NCI-H1105 (cell line): ENCODE results near the gene APBA3.

Experiments
- DNase-seq: peaks from one replicate; lab custom pipeline; 2025; lab: John Stamatoyannopoulos, UW

Gene APBA3, protein sequence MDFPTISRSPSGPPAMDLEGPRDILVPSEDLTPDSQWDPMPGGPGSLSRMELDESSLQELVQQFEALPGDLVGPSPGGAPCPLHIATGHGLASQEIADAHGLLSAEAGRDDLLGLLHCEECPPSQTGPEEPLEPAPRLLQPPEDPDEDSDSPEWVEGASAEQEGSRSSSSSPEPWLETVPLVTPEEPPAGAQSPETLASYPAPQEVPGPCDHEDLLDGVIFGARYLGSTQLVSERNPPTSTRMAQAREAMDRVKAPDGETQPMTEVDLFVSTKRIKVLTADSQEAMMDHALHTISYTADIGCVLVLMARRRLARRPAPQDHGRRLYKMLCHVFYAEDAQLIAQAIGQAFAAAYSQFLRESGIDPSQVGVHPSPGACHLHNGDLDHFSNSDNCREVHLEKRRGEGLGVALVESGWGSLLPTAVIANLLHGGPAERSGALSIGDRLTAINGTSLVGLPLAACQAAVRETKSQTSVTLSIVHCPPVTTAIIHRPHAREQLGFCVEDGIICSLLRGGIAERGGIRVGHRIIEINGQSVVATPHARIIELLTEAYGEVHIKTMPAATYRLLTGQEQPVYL

DNA sequence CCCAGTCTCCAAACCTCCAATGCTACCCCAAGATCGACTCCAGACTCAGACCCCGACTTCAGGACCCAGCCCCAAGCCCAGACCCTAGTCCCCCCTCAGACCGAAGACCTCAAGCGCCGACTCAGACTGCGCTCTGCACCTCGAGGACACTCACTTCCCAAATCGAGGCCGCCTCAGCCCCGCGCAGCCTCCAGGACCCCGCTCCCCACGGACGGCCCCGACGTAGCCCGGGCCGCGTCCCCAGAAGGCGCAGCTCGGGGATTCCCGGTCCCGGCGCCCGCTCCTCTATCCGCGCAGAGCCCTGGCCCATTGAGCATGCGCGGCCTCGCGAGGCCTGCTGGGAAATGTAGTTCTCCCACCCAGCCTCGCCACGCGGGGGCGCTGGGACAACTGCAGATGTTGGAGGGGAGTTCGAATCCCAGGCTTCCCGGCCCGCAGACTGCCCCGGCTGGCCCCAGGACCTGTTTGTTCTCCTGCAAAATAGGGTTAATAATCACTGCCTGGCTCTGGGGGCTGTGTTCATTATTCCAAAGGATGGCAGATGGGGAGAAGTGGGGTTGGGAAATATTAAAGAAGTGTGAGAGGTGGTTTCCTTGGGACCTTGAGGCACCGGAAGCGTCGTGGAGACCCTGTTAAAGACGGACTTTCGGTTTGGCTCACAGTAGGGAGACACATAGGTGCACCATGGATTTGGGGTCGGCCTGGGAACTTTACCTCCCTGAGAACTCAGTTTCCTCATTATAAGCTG is at the start of gene APBA3:
APBA3 (minus strand) TSS at position 311 of the 748 bp plus-strand sequence. CDS start 1,428 bp downstream, outside the sequence.
- peak; percentile 83 for DNase-seq

DNA sequence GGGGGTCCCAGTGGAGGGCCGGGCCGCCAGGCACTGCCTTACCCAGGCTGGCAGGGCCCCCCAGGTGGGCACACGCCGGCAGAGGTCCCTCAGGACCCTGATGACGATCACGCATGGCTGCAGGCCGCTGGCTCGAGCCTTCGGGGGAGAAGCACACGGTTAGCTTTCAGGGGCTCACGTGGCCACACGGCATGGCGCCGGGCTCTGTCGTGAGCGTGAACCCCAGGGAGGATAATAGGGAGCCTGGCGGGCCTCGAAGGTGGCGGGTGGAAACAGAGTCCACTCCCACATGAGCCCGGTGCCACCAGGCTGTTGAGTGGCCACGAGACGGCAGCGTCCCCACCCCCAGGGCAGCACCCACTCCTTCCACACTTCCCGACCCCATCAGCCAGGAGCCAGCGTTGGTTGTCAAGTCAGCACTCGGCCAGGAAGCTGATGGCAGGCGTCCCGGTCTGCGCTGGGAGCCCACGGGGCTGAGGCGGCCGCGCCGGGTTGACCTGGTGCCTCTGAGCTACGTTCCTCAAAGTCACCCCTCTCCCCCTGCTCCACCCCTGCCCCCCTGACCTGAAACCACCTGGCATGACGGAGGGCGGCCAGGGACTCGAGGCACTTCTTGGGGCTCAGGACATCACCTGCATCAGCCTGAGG is 49.3 kb upstream of the APBA3 start:
- DNase-seq = no peak

DNA sequence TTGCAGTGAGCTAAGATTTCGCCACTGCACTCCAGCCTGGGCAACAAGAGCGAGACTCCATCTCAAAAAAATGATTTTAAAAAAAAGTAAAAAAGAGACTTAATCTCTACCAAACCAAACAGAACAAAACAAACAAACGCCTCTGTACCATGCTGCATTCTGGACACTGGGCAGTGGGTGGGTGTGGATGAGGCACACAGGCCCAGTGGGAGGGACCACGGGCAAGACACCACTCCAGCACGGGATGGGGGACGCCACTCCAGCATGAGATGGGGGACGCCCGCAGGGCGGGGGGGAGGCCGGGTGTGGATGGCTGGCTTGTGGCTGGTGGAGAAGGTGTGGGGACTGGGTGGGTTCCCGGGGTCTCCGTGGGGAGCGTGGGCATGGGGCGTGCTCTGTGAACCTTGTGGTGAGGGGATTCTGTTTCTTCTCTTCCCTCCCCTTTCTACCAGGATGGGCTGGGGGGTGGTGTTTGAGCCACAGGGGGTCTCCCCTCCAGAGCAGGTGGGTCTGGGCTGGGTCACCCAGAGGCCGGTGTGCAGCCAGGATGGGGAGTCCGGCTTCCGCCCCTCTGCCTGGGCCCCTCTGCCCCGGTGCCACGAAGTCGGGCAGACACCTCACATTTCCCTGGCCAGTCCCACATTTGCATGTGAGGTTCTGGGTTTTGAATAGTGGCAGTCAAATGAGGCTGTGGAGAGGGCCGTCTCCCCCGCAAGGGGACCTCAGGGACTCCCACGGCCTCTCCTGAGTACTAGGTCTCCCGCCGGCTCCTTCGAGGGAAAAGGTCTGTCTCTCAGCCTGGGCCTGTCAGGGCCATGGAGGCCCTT is 48.6 kb upstream of the APBA3 start:
- no peak for DNase-seq

DNA sequence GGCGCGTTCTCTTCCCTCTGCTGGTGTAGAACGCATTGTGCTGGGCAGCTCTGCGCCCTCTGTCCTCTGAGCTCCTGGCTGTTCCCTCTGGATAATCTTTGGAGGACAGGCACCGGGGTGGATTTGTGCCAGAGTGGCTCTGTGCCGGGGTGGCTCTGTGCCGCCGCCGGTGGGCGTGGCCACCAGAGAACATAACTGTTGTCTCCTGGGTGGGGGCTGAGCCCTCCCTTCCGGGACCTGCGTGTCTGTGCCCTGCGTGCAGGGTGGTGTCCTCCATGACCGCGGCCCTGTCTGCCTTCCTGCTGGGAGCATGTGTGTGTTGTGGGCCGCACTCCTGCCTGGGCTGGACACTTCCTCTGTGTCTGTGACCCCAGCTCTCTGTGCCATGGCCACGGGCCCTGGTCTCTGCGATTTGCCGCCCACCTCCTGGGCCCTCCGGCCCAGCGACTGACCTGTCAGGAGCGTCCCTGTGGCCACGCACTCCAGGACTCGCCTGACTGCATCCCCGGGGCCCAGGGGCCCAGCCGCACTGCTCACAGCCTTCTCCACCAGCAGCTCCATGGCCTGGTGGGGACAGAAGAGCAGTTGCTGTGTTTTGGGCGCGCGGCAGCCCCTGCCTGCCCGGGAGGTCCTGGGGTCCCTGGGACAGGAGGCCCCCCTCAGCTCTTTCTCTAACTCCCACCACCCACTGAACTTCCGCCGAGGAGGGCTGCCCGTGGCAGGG is 47.1 kb upstream of the APBA3 start:
- no peak for DNase-seq

DNA sequence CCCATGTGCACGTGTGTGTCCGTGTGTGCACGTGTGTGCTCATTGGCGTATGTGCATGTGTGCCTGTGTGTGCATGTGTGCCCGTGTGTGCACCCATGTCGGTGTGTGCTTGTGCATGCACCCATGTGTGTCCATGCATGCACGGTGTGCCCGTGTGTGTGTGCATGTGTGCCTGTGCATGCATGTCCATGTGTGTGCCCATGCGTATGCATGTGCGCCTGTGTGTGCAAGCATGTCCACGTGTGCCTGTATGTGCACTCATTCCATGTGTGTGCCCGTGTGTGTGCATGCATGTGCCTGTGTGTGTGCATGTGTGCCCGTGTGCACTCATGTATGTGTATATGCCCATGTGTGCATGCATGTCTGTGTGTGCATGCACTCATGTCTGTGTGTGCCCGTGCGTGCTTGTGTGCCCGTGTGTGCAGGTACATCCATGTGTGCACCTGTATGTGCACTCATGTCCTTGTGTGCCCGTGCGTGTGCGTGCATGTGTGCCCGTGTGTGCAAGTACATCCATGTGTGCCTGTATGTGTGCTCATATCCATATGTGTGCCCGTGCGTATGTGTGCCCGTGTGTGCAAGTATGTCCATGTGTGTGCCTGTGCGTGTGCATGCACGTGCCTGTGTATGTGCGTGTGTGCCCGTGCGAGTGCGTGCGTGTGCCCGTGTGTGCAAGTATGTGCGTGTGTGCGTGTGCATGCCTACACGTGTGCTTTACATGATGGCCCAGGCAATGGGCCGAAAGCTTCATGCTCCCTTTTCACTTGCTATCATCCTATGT is 46.3 kb upstream of the APBA3 start:
- DNase-seq = no peak

DNA sequence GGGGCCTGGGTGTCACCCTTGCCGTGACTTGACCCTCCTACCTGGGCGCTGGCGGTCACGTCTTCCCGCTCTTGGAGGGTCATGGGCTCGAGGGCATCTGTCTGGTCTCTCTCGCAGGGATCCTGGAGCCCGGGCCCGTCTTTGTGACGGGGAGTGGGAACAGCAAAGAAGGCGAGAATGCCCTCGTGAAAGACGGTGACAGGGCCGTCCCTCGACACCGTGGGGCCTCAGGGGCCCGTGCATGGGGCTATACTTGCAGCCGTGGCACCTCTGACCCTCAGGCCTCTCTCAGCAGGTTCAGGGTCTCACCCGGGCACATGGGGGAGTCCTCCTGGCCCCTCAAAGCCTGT is 45.6 kb upstream of the APBA3 start:
- no peak for DNase-seq

DNA sequence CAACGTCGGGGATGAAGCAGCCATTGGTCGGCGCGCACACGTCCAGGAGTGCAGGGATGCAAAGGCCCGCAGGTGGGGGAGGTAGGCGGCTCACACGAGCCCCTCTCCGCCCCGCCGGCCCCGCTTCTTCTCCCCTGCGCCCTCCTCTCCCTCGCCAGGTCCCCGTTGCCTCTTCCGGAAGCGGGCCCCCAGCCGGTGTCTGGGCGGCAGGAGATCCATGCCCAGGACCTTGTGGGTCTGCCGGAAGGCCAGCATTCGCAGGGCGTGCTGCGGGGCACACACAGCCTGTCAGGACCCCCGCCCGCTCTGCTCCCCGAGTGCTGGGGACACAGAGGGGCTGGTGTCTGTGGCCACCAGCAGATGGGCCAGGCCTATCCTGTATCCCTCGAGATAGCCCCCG is 44.4 kb upstream of the APBA3 start:
- no peak for DNase-seq

DNA sequence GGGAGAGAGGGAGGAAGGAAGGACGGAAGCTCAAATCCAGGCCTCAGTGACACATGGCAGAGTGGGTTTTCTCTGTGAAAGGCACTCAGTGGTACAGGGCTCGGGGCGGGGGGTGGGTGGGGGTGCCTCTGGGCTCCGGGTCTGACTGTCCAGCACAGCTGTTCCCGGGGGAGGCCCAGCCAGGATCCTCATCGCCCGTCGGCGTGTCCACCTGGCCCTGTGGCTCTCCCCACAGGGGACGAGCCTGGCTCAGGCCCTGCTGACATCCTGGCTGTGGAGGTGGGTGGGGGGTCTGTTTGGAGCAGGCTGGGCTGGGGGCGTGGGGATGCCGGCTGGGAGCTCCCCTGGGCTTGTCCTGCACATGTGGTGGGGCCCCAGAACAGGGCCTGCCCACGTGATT is 42.9 kb upstream of the APBA3 start:
- no peak for DNase-seq

DNA sequence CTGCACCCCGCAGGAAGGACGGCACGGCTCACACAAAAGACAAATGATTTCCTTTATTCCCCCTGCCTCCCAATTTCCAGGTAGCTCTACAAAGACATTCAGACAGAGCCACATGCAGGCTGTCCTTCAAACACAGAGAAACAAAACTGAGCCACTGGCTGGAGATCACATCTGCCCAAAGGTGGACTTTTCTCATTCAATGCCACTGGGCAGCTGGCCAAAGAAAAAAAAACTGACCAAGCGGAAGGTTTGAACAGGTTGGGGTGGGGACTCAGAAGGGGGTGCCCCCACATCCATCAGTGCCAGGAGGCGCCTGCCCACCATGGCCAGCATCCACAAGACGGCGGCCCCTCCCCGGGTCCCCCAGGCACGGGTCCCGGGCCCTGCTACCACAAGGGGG is 42.5 kb upstream of the APBA3 start:
- no peak for DNase-seq

DNA sequence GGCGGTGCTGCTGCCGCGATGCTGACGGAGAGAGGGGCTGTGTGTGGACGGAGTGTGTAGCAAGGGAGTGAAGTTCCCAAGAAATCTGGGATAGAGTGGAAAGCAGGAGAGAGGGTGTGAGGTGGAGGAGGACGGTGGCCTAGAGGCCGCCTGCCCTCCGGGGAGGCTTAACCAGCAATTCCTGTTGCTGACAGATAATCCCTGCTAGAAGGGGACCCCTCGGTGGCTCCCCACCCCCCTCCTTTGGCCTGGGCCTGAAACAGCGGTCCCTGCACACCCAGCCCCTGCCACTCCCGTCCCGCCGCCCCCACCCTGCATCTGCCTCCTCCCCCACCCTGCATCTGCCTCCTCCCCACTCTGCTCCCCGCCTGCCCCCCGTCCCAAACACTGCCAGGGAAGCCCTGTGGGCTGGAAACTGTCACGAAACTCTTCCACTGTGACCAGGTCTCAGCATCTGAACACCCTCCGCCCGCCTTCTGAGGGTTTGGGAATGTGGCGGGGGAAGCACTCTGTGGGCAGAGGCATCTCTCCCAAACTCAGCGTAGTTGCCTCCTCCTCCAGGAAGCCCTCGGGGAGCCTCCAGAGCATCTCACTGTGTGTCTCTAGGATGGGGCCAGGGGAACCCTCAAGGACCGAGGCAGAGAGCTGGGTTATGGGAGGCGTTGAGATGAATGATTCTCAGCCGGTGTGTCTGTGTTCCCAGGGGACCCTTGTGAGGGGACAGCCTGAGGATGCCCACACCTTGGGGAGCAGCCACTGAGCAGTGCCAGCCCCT is 41.8 kb upstream of the APBA3 start:
- DNase-seq = no peak

DNA sequence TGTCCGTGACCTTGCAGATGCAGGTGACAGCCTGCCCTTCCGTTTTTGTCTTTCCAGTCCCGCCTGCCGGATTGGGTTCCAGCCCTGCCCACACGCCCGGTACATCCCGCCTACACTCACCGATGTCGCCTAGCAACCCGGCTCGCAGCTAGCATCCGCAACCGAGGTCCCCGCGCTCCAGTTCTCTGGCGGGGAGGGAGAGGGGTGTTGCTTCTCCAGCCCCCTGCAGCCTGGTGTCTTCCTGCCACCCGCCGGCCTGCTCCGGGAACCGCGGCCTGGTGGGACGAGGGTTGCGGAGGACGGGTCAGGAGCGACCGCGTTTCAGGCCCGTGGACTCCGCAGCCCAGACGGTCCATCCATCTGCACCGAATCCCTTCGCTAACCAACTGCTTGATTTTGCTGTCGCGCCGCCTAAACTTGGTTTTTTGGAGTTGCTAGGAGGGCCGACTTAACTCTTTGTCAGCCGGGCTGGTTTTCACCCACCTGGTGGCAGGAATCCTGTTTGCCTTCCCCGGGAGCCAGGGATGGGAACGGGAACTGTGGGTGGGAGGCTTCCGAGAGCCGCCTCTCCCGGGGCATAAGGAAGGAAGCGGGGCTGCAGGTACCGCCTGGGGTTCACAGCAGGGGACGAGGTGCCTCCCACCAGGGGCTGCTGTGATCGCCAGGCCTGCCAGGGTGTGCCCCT is 40.1 kb upstream of the APBA3 start:
- peak; percentile 68 for DNase-seq

DNA sequence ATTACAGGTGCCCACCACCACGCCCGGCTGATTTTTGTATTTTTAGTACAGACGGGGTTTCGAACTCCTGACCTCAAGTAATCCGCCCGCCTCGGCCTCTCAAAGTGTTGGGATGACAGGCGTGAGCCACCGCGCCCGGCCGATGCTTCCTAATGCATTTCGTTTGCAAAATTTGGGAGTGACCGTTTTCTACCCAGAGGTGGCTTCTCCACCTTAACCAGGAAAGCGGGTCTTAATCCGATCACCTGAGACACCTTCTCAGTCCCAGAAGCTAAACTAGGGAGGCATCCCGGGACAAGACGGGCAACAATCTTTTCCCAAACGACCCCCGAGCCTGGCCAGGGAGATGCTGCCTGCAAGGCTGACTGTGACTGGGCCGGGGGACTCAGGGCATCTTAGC is 39.5 kb upstream of the APBA3 start:
- no peak for DNase-seq

DNA sequence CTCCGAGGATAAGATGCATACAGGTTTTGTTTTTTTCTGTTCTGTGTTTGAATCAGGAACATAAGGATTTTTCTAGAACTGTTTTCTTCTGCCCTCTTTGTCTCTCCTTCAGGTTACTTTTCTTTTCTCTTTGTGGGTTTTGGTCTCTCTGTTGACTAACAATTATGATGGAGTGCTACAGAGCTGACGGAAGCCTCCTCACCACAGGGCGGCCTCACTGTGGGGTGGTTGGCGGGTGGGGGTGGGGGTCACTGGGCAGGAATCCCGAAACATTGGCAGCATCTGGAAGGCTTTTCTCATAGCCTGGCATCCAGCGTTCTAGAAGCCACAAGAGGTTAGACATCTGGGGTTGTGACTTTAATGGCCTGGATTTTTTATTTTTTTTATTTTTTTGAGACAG is 36.6 kb upstream of the APBA3 start:
- DNase-seq = no peak

DNA sequence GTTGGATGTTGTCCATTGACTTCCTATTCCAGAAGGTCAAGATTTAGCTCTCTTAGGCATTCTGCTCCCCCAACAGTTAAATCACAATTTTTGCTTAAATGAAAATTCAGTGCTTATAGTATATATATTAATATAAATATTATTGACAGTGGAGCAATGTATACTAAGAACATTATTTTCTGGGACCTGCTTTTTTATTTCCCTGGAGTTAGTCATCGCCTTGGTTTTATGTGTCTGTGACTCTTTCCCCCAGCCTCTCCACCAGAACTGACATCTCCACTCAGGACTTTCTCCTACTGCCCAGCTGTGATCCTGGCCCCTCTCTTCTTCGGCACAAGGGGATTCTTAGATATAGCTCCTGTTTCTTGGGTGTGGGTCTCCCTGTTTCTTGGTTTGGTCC is 34.9 kb upstream of the APBA3 start:
- no peak for DNase-seq

DNA sequence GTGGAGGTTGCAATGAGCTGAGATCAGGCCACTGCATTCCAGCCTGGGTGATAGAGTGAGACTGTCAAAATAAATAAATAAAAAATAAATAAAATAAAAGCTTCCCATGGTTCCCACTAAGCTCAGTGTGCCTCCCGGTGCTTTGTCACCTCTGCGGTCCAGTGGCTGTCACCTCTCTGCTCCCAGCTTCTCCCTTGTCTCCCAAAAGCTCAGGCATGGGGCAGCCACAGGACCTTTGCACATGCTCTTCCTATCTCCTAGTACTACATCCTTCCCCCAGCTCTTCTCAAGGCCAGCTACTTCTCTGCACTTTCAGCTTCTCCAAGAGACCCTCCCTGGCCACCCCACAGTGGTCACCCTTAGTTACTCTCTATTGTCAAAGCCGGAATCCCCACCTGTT is 32.3 kb upstream of the APBA3 start:
- DNase-seq = no peak

DNA sequence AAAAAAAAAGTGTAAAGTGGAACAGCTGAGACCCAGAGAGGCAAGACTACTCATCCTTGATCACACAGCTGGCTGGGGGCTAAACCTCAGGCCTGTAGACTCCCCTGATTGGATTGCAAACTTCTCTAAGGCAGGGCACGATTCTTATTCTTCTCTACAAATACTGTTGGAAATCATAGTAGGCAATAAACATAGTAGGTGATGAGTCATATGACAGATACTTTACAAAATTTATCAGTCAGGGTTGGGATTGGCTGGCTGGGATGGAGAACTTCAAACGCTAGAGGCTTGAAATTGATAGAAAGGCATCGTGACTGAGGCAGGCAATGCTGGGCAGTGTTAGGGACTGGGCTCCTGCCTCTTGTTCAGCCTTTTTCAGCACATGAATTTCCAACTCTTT is 30.6 kb upstream of the APBA3 start:
- no peak for DNase-seq

DNA sequence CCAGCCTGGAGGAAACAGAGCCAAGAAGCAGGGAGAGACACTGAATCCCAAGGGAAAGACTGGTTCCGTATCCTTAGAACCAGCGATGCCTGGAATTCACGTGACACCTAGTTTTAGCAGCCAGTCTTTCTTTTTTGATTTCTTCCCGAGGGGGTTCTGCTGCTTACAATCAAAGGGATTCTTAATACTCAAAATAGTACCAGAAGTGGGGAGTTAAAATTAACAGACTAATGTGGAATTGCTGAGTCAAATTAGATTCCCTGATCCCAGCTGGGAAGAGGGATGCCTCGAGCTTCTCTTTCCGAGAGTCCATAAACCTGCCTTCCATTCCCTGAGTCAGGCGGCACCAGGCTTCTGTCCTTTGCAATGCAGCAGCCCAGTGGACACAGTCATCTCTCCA is 29.4 kb upstream of the APBA3 start:
- no peak for DNase-seq

DNA sequence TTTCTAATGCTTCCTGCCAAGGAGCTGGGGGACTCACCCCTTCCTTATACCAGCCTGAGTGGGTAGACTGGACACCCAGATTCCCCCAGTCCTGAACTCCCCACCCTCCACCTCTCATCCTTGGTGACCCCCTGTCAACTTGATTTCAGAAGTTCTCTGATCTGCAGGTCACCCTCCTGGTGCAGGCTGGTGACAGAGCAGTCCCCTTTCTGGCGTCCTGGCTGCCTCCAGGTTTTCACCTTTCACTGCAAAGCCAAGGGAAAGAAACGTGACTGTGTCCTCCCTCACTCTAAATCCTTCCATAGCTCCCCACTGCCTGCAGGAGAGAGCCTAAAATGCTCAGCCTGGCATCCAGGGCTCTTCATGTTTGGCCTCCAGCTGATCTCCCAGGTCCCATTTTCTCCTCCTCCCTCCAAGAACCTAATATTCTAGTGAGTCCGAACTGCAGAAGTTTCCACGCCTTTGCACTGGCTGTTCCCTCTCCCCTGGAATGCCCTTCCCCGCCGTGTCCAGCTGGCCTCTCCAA is 28.8 kb upstream of the APBA3 start:
- no peak for DNase-seq
